GM19351 (cell line): Measurements from ENCODE around the gene FER.
"Not testable (repeated sequence)": the region's sequence is repeated elsewhere in the genome, so short reads cannot be mapped to it uniquely, and the experiment has no call there.

Experiments used
- ATAC-seq: cut with Tn5 transposase; IDR thresholded peaks from one replicate; pipeline ENCODE4 v1.9.1; 2021; ENCODE audit warnings: mild to moderate bottlenecking, moderate library complexity; ENCODE audit not compliant: unreplicated experiment

The FER gene

DNA sequence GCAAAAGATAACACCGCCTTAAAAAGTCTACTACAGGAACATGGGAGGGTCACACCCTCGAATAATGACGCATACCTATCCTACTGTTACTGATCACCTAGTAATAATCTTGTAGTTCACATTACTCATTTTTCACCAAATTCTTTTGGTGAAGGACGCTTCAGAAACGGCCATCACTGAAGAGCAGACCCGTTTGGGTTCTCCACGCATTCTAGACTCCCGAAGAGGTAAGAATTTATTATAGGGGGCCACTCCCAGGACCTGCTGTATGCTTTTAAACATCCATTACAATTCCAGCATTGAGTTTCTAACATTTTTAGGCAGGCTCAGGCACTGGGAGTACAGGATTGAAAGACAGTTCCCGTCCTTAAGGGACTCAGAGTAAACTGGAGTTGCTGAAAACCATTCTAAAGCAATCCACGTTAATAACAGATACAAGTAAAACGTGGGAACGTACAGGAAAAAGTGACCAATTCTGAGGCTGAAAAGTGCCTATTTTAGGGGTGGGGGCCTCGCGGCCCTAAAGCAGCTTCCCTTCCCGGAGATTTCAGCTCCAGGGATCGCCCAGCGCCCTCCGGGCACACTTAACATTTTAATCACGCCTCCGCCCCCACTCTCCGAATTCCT, at the start of gene FER:
Gene FER, plus strand, starts transcription at position 124 of the 627 bp plus-strand sequence. CDS start 50,286 bp downstream, outside the sequence.
- ATAC-seq = peak; percentile 33

DNA sequence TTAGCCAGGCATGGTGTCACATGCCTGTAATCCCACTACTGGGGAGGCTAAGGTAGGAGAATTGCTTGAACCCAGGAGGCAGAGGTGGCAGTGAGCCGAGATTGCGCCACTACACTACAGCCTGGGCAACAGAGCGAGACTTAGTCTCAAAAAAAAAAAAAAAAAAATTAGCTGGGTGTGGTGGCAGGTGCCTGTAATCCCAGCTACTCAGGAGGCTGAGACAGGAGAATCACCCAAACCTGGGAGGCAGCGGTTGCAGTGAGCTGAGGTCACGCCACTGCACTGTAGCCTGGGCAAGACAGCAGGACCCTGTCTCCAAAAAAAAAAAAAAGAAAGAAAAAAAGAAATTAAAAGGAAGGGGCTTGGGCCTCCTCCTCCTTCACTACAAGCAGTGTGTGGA, 47.3 kb upstream of the FER start:
- not testable (repeated sequence) for ATAC-seq

DNA sequence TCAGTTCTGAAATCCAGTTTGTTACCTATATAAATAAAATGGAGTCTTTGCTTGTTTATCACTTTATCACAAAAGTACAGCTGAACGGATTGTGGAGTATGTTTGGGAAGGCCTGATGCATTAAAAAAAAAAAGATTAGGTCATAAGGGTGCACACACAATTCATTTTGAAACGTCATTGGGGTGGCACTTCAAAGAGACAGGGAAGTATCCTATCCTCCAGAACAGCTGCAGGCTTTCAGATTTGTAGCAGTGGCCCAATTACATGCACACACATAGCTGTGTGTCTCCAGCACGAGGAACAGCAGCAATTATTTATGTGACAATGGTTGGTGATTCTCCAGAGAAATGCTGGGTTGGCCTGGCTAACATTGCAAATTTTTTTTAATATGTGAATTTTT, 46.8 kb upstream of the FER start:
- no peak for ATAC-seq

DNA sequence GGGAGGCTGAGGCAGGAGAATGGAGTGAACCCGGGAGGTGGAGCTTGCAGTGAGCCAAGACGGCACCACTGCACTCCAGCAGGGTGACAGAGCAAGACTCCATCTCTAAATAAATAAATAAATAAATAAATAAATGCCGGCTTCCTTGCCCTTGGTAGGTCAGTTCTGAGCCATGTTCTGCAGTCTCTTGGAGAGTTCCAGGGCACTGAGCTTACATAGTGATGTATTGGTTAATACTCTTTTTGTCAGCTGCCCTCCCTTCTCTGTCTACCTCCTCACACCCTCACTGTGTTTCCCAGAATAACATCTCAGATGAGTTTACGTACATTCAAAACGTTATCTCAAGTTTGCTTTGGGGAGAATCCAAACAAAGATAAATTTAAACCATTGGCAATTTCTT, 45.2 kb upstream of the FER start:
- ATAC-seq = no peak

DNA sequence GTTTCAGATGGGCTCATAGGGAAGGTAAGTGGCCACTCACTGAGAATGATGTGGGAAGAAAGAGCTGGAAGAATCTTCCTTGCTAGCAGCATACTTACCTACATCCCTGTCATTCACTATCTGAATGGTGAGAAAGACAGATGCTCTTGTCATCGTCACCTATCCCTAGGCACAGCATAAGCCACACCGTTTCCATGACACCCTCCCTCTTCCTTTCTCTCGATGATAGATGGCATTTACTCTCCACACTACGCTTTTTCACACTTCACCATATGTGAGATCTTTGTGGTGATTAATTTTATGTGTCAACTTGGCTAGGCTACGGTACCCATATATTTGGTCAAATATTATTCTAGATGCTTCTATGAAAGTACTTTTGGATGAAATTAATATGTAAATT, 44.4 kb upstream of the FER start:
- ATAC-seq = no peak

DNA sequence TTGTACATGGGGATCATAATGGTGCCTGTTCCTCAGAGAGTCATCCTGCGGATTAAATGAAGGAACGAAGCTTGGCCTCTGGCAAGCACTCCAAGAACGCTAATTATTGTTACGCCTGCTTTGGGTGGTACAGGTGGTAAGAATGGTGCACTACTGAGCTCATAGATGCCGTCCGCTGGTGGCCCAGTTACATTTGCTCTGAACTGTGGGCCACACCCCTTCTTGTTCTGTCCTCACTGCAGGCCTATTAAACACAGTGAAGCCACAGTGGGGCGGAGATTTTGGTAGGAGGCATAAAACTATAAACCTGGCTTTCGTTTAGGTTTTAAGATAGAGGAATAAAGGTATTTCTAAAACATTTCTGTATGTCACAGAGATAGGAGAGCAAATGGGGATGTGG, 40.6 kb upstream of the FER start:
- ATAC-seq = no peak

DNA sequence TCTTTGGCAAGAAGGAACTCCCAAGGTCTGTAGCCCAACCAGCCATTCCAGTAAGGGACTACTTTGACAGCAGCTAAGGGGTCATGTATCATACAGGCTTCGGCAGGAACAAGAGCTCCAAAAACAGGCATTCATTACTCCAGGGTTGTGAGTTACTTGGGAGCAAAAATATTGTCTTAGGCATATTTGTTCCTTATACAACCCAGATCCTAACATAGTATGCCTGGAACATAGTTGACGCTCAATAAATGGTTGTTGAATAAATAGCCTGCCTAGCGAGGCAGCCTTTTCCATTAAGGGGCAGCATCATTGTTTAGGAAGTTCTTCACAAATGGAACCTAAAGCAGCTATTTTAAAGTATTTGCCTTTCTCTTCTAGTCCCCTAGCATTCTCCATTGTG, 35.8 kb upstream of the FER start:
- no peak for ATAC-seq

DNA sequence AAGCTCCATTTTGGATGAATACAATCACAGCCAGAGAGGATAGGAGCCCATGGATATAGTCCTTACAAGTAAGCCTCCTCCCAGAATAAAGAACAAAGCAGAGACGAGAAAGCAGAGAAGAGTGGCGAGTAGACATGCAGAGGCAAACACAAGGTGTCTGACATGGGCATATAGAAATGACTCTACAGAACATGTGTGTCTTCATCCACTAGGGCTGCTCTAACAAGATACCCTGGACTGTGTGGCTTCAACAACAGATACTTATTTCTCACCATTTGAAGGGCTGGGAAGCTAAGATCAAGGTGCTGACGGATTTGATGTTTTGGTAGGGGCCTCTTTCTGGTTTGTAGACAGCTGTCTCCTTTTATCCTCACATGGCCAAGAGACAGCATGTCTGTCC, 32.3 kb upstream of the FER start:
- no peak for ATAC-seq

DNA sequence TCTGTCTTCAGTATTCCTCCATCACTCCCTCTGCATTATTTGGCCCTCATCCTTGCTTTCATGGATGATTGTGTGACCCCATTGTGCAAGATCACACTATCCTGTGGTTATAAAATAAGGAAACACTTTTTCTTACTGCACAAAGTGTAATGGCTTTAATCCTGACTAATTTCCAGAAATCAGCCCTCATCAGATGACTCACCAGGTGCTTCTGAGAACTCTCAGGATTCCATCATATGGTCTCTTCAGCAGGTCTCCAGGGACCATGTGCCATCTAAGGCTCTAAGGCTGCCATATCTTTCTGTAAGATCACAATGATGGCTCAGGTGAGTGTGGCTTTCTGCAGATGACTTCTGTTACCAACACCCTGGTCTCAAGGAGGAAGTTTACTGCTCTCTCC, 27.3 kb upstream of the FER start:
- ATAC-seq = peak; percentile 97

DNA sequence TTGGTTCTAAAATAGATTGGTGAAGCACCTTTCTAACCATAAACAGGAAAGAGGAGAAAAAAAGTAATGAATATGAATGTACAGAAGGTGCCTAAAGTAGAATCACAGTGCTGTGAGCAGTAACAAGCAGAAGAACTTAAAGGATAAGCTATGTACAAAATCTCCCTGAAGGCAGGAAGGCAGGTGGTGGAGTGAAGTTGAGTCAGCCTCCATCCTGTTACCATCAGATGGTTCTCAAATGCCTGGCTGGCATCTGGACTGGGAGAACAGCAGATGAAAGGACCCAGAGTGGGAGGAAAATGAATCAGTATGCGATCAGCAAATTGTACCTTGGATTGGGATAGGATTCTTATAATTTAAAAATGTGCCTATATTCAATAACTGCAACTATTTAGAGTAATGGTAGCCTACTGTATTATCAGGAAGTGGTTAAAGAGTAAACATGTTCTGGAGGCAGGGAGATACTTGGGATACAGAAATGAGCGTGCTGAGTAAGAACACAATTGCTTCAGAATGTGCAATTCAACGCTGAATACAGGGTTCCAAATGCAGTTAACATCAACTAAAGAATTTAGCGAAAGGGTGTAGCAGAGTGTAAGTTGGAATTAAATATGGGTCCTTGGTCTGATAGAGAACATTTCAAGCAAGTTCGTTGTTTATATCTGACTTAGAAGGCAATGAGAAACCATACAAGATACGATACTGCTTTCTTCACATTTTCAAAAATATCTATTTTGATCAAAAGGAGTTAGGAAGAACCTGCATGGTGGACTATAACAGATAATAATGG, 21.1 kb upstream of the FER start:
- ATAC-seq = no peak

DNA sequence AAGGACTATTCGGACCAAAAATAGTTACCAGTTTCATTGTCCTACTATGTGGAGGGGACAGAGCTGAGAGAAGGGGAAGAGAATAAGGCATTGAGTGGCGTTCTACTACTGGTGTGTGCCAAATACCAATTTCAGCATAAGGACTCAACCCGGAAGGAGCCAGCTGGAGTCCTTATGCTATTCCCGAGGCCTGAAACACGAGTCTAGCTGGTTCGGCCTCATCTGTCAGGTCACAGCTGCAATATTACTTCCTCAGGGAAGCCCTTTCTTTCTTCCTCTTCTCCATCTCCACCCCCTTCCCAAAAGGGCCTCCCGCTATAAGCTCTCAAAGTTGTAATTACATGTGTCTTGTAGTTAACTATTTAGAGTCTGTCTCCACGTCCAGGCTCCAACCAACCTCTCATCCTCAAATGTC, 20.5 kb upstream of the FER start:
- ATAC-seq = no peak

DNA sequence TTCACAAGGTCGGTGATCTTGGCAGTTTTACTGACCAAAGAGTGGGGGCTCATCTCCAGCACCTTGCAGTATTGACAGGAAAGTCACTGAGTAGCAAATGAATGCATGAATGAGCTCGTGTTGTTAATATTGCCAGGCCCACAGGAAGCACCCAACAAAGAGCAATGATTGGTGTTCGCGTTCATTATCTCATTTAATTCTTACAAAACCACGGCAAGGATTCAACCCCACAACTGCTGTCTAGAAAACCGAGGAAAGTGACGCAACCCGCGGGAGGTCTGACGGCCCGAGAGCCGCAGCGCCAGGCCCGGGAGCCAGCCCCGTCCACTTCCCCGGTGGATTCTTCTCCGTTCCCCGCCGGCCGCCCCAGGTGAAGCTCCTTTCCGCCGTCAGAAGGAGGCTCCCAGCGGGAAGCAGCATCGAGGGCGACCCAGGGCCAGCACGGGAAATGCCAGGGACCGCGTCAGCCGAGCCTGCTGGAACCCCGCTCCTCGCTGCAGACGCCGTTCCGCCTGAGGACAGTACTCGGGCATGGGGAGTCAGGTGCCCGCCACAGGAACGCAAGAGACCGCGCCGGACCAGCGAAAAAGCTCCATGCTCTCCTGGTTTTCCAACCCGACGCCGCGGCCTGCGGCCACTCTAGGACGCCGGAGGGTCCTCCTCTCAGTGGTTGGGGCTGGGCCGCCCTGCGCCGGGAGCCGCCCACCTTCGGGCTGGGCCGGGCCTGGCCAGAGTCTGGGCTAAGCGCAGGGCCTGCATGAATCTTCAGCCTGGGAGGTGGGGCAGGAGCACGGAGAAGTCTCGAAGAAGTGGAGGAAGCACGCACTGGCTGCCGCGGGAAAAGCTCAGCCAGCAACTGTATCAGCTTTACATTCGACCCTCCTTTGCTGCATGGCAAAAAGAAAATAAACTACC, 19.8 kb upstream of the FER start:
- peak; percentile 68 for ATAC-seq

DNA sequence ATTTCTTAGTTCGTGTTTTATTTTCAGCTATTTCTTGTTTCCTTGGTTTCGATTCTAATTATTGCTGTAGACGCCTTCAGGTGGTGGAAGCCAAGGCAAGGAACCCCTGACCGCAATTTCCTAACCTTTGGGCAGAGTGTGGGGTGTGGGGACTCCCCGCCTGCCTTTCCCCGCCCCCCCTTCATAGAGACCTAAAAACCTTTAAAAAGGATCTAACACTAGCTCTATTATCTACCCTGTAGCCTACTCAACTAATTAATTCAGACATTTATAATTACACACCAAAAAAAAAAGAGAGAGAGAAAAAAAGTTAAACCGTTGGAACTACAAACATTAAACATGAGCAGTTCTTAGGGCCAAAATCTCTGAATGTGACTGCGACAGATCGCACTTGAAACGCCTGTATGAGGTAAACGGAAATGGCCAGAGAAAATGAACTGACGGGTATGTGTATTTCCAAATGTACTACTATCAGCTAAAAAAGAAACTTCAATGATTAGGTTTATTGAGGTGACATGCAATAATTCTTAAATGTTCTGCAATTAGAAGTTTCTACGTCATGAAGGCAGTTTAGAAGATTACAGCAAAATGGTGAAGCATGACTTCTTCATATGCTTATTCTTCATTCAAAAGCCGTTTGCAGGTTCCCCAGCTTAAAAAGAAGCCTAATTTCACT, 19.0 kb upstream of the FER start:
- peak; percentile 30 for ATAC-seq

DNA sequence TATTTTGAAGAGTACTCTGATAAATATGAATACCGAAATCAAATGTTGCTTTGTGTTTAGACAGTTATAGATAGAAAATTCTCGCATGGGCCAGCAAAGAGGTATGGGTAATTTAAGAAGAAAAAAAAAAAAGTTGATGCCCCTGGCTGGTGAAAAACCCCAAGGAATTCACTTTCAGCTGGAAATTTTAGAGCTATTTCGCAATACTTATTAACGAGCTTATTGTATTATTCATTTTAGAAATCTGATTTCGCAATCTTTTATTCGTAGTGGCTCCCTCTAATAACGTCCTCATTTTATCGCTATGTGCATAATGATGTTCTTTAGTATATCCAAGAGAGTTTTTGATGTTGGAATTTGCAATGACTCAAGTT, 18.5 kb upstream of the FER start:
- no peak for ATAC-seq

DNA sequence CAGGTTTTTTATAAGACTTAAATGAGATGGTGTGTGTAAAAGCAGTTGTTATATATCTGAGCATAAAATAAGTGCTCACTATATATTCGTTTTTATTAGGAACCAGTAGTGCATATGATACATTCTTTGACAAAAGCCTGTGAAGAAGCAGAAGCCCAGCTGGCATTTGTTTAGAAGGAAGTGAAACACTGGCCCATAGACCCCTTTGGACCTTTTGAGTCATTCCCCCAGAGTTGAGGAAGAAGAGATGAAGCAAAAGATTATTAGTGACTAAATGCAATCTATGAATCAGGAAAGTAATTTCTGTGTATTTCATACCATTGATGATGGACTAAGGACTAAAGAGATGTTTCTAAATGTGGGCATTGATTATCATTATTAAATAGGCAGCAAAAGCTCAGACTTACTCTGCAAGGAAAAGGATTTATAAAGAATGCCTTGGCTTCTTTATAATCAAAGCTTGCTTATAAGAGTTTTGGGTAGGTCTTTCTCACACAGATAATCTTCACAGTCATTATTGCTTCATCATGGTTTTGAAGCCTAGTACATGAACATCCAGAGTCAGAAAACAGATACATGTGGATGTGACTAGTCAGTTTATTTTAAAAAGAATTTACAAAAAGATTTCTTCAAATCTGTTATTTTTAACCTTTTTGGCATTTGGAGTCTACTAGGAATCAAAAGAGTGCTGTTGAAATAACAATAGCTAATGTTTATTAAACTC, 16.9 kb upstream of the FER start:
- peak; percentile 50 for ATAC-seq

DNA sequence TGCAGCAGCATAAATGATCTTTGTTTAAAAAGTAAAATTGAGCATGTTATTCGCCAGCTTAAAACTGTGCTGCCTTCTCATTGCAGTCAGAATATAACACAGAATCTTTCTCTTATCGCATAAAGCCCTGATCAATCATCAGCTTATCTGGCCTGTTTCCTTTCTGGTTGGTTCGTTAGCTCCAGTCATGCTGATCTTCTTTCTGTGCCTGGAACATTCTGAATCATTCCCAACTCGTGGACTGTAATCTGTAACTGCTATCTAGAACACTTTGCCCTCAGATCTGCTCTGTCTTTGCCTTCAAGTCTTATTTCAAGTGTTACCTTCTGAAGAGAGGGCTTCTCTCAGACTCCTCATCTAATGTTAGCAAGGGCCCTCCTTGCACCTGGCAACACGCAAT, 11.9 kb upstream of the FER start:
- ATAC-seq = no peak

DNA sequence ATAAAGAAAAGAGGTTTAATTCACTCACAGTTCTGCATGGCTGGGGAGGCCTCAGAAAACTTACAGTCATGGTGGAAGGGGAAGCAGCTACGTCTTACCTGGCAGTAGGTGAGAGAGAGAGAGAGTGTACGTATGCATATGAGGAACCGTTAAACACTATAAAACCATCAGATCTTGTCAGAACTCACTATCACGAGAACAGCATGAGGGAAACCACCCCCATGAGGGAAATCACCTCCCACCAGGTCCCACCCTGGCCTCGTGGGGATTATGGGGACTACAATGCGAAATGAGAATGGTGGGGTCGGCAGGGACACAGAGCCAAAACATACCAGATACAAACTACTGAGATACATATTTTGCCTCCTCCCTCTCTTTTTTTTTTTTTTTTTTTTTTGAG, 10.8 kb upstream of the FER start:
- ATAC-seq = no peak

DNA sequence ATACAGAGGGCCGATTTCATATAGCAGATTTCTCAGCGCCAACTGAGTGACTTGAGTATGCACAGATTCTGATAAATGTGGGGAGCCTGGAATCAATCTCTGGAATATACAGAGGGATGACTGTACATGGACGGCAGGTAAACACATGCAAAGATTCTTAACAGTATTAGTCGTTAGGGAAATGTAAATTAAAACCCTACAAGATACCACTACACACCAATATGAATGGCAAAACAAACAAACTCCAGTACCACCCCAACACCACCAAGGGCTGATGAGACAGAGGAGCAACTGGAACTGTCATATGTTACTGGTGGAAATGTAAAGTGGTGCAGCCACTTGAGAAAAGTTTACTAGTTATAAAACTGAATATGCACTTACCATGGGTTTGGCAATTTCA, 8.3 kb upstream of the FER start:
- ATAC-seq = no peak

DNA sequence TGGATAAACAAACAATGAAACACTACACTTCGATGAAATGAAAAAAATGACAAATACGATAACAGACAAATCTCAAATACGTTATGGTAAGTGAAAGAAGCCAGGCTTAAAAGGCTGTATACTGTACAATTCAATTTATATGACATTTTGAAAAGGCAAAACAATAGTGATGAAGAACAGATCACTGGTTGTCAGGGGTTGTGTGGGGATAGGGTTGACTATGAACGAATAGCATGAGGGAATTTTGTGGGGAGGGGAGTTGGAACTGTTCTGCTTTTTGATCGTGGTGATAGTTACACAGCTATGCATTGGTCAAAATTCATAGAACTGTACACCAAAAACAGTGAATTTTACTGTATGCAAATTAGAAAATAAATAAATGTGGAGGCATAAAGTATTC, 7.8 kb upstream of the FER start:
- ATAC-seq = no peak

DNA sequence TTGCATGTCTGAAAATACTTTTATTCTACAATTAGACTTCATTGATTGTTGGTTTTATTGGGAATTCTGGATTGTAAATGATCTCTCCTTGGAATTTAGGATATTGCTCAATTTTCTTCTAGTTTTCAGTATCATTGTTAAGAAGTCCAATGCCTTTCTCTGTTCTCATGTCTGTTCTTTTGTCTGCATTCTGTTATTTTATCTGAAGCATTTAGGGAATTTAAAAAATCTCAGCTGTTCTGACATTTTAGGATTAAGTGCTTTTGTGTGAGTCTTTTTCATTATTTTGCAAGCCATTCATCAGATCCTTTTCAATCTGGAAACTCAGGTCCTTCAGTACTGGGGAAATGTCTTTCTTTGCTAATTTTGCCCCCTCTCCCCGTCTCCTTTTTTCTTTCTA, 4.4 kb upstream of the FER start:
- no peak for ATAC-seq

DNA sequence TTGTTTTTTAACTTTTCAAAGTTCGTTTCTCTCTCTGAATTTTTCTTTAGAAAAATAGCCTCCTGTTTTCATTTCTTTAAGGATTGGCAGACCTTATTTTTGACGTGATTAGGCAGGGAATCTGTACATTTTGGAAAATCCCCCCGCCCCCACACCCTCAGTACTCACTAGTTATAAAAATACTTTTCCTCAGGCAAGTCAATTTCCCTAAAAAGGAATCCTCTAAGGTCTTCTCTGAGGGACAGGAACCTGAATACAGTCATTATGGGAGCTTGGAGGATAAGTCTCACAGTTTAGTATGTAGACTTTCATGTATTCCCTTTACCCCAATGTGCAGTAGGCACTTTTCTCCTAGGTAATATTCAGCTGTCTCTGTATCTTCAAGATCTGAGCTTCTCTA, 3.9 kb upstream of the FER start:
- no peak for ATAC-seq
